Lower leg skin (tissue), 4 donors: Measurements from ENCODE around the gene C6orf163. TPM values are rescaled to one million over a fixed set of nuclear protein-coding genes. Genes with fewer than 3 reads are reported as not detected.

Experiments
- DNase-seq, 2 donors: peaks; one replicate each; pipeline ENCODE4 v3.0.0-alpha.2; 2019; ENCODE audit warnings: low spot score in 2 of 2
- H3K4me3 ChIP-seq: fragments of 200-600 bp; sonication (generic); 2 replicates; pipeline ENCODE4 v1.5.1; 2017; ENCODE audit warnings: mild to moderate bottlenecking, low read depth; ENCODE audit not compliant: poor library complexity, severe bottlenecking
- POLR2A ChIP-seq, 2 donors: fragments of 450-650 bp; IDR thresholded peaks; one replicate each; pipeline ENCODE4 v1.6.1; 2016 to 2017; ENCODE audit warnings: antibody characterized with exemption in 2 of 2, mild to moderate bottlenecking in 1 of 2, moderate library complexity in 1 of 2
- WGBS, 2 donors: methylation state at CpG; one replicate each; pipeline ENCODE4 v1.1.5; 2018; 5-methylcytosine and 5-hydroxymethylcytosine counted together
- intact Hi-C: fragments of 100-400 bp; cut with DNase I; formaldehyde crosslinking; loops from one replicate; pipeline ENCODE4 v1.15.0; 2023; ENCODE audit warnings: low total_unique reads
- total RNA-seq, 4 donors: library from RNA; depleted of rRNA; stranded (reverse); fragments of >200 nt; gene quantifications; one replicate each; pipeline ENCODE4 v1.1.0, GENCODE V29; 2016
- TF ChIP-seq, protein P1 (sequence below), 3 donors: fragments of 450-650 bp; IDR thresholded peaks; one replicate each; pipeline ENCODE4 v1.5.1; 2016; ENCODE audit warnings: antibody characterized with exemption in 3 of 3, mild to moderate bottlenecking in 3 of 3, moderate library complexity in 2 of 3

The C6orf163 gene
- total RNA-seq, 4 donors from 2014 or later: 0.84 to 1.9 (median 1.3) TPM; not detected in 1

DNA sequence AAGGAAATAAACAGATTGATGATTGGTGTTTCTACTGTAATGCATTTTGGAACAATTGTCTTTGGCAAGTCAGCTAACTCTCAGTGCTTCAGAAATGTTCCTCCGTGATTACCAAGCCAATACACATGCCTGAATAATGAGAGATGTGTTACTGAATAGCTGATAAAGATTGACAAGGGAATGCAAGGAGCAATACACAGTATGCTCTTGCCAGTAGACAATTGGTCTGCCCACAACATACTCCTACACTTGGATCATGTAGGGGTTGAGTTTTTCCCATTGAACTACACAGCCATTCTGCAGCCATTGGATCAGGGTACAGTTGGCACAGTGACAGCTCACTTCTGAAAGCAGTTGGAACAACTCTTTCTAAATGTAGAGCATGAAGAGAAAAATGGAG lies 9.9 kb upstream of the C6orf163 start:
- no peak overlapping the region for H3K4me3 ChIP-seq
- no peak for TF ChIP-seq POLR2A (IDR thresholded peaks at IDR 0.05)
- TF ChIP-seq, protein P1, sequence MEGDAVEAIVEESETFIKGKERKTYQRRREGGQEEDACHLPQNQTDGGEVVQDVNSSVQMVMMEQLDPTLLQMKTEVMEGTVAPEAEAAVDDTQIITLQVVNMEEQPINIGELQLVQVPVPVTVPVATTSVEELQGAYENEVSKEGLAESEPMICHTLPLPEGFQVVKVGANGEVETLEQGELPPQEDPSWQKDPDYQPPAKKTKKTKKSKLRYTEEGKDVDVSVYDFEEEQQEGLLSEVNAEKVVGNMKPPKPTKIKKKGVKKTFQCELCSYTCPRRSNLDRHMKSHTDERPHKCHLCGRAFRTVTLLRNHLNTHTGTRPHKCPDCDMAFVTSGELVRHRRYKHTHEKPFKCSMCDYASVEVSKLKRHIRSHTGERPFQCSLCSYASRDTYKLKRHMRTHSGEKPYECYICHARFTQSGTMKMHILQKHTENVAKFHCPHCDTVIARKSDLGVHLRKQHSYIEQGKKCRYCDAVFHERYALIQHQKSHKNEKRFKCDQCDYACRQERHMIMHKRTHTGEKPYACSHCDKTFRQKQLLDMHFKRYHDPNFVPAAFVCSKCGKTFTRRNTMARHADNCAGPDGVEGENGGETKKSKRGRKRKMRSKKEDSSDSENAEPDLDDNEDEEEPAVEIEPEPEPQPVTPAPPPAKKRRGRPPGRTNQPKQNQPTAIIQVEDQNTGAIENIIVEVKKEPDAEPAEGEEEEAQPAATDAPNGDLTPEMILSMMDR (IDR thresholded peaks at IDR 0.05): no peak
- intact Hi-C loops: no loop called here
- DNase-seq: no peak
- 30 to 50% methylated on average over 1 of the region's 1 CpG for WGBS, 2 donors

DNA sequence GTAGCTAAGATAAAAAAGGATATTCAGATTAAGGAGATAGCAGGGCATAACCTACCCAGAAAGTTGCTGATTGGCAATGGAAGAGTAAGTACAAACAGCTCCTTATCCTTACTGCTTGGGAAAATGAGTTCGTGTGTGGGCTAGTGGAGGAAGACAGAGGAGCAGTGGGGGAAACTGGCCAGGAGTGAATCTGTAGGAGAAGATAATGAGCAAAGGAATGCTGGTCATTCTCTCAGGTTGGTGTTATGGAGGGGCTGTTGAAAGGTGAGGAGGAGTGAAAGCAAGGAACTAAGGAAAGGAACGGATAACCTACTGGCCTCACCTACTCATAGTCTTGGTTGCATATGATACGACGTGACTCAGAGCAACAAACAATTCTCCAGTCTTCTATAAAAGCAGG lies 8.2 kb upstream of the C6orf163 start:
- TF ChIP-seq POLR2A (IDR thresholded peaks at IDR 0.05): no peak
- TF ChIP-seq, protein P1 (IDR thresholded peaks at IDR 0.05): no peak
- 95 to 96% methylated on average over 4 of the region's 4 CpGs for WGBS, 2 donors
- H3K4me3 ChIP-seq: no peak overlapping the region
- intact Hi-C loops: no loop called here
- DNase-seq: no peak

DNA sequence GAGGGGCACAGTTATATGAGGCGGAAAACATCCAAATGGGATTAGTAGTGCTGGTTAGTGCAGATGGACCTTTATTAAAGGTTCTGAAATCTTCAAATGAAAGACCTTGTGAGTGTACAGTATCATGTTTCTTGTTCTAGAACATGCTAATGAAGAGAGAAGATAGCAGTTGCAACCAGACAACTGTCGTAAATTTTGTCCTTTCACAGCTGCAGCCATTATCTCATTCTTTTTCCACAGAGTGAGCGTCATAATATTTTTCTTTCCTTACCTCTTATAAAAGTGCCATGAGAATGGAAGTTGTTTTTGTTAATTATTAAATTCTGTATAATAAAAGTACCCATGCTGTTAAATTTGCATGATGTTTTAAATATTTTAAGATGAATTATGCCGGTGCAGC lies 4.4 kb upstream of the C6orf163 start:
- DNase-seq: no peak
- TF ChIP-seq, protein P1 (IDR thresholded peaks at IDR 0.05): no peak
- no peak for TF ChIP-seq POLR2A (IDR thresholded peaks at IDR 0.05)
- 83 to 91% methylated on average over 4 of the region's 4 CpGs for WGBS, 2 donors
- H3K4me3 ChIP-seq: no peak overlapping the region
- intact Hi-C loops: no loop called here

DNA sequence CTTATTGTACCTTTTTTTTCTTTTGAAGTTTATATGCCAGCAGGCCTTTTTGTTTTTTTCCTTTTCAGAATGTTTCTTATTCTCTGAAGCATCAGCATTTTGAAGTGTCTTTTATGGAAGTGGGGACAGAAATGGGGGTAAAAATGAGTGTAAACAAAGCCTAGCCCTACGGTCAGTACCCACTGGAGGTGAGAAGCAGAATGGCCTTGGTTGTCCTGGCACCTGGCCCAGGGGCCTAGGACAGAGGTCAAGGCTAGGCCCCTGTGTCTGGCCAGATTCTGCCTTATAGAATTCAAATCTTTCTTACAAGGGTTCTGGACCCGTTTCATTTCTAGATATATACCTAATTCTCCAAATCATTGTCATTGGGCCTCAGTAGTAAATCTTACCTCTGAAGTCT lies 3.5 kb upstream of the C6orf163 start:
- no peak overlapping the region for H3K4me3 ChIP-seq
- DNase-seq: no peak
- 88 to 95% methylated on average over 2 of the region's 2 CpGs for WGBS, 2 donors
- intact Hi-C loops: no loop called here
- TF ChIP-seq, protein P1 (IDR thresholded peaks at IDR 0.05): no peak
- no peak for TF ChIP-seq POLR2A (IDR thresholded peaks at IDR 0.05)

DNA sequence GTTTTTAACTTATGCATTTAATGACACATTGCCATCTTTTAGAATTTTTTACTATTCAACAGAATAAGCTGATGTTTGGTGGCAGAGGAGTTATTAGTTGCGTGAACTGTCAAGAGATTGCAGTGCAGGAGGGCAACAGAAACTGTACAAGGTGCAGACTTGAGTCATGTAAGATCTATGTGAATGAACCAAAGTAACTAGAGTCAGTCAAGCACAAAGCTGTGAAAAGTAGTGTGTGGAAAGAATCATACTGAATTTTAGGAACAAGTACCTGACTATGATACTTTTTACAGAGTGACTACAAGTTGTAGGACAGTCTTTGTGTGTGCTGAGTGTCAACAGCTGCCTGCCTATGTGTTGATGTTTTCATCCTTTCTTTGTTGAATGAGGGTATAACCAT lies 2.7 kb upstream of the C6orf163 start:
- DNase-seq: no peak
- no peak overlapping the region for H3K4me3 ChIP-seq
- intact Hi-C loops: no loop called here
- TF ChIP-seq, protein P1 (IDR thresholded peaks at IDR 0.05): no peak
- WGBS, 2 donors: 89 to 96% methylated on average over 1 of the region's 1 CpG

DNA sequence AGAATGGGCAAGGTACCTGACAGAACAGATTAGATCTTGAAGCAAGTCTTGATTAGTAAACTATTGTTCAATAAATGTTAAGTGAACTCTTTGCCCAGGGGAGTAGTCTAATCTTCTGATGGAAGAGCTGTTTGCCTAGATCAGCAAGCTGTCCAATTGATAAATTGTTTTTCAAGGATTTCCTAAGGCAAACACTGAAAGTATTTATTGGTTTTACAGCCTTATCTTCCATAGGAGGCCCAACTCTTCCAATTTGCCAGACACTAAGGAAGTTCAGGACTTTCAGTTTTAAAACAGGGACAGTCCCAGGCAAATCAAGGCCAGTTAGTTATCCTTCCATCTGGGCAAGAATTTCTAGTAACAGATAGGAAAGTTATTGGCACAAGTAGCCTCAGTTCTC lies 1.8 kb upstream of the C6orf163 start:
- H3K4me3 ChIP-seq: no peak overlapping the region
- no peak for DNase-seq
- TF ChIP-seq, protein P1 (IDR thresholded peaks at IDR 0.05): no peak
- TF ChIP-seq POLR2A (IDR thresholded peaks at IDR 0.05): no peak
- intact Hi-C loops: no loop called here
